HepG2 (cell line): ENCODE measurements around the gene LYPD8. TPM values are rescaled to one million over a fixed set of nuclear protein-coding genes. Genes with fewer than 3 reads are reported as not detected.
A peak's percentile ranks its signal among the peaks of the same experiment; 100 is the strongest.

ENCODE experiments used
- BRF2 ChIP-seq: sonication (generic); formaldehyde crosslinking; IDR thresholded peaks from 2 replicates; pipeline ENCODE4 v1.8.1; 2022; ENCODE audit warnings: mild to moderate bottlenecking, missing genetic modification reagents
- GMEB2 ChIP-seq: IDR thresholded peaks from 2 replicates; pipeline ENCODE4 v1.6.1; 2016; ENCODE audit warnings: missing biosample characterization, missing genetic modification reagents, low read depth
- MAFF ChIP-seq: IDR thresholded peaks from 2 replicates; pipeline ENCODE4 v1.6.1; 2011; ENCODE audit warnings: low read depth, low read length, improper control_type of control experiment
- TFE3 ChIP-seq: IDR thresholded peaks from 2 replicates; pipeline ENCODE4 v1.6.1; 2016
- ZGPAT ChIP-seq: IDR thresholded peaks from 2 replicates; pipeline ENCODE4 v1.6.1; 2016; ENCODE audit warnings: mild to moderate bottlenecking
- ZNF646 ChIP-seq: sonication (generic); formaldehyde crosslinking; IDR thresholded peaks from 2 replicates; pipeline ENCODE4 v1.9.0; 2021; ENCODE audit warnings: mild to moderate bottlenecking, missing genetic modification reagents
- polyA plus RNA-seq, 8 experiments: library from polyadenylated mRNA; depleted of rRNA in 3 of 8; stranded (reverse) in 7 of 8; unstranded in 1 of 8; fragments of >200 nt; fragmentation: Illumina TruSeq in 4 of 8; extraction: Trizol in 4 of 8; gene quantifications; 2 replicates each; pipeline versions ENCODE4 v1.2.1 to v1.2.3, GENCODE V29; 2011 to 2016; ENCODE audit warnings: low read depth in 4 of 8, missing spikeins in 1 of 8, mixed read lengths in 1 of 8; ENCODE audit not compliant: insufficient read depth in 1 of 8
- total RNA-seq, 5 experiments: library from RNA; depleted of rRNA; stranded (reverse); fragments of >200 nt; fragmentation: Illumina TruSeq; extraction: Trizol; gene quantifications; 2 replicates each; pipeline ENCODE4 v1.2.3, GENCODE V29; 2016; ENCODE audit warnings: low read depth in 1 of 5

The LYPD8 gene
- total and polyA plus RNA-seq, 2 of the 13 experiments (the other 11 are each of a cell fraction or from before 2014, with no cell fraction given) = not detected

GRCh38 chr1:248752161-248753028 lies 3.2 kb downstream of the LYPD8 start (continued):
- TF ChIP-seq ZNF646 (CRISPR knock-in tag) (peak; percentile 97), ZGPAT (CRISPR knock-in tag) (no peak), GMEB2 (CRISPR knock-in tag) (no peak), MAFF (no peak), TFE3 (no peak), BRF2 (CRISPR knock-in tag) (no peak)
